Neural cell (in vitro differentiated cells): Measurements from ENCODE around the gene NRXN2.

Experiments used
- EP300 ChIP-seq: fragments of 450-650 bp; conservative IDR thresholded peaks from 2 replicates; pipeline ENCODE4 v1.6.1; 2014; ENCODE audit warnings: antibody characterized with exemption, mild to moderate bottlenecking, moderate library complexity; ENCODE audit not compliant: poor library complexity, severe bottlenecking
- EZH2 ChIP-seq: fragments of 200-600, 300-800 bp; shearing (Covaris generic), sonication (generic); IDR thresholded peaks from 2 replicates; pipeline ENCODE4 v1.6.1; 2014; ENCODE audit warnings: antibody characterized with exemption, low read length, borderline replicate concordance, mild to moderate bottlenecking; ENCODE audit not compliant: insufficient read depth, poor library complexity, severe bottlenecking
- MXI1 ChIP-seq: fragments of 450-650 bp; conservative IDR thresholded peaks from 2 replicates; pipeline ENCODE4 v1.6.1; 2014; ENCODE audit warnings: antibody characterized with exemption, mild to moderate bottlenecking; ENCODE audit not compliant: poor library complexity, severe bottlenecking
- POLR2AphosphoS5 ChIP-seq: IDR thresholded peaks from 2 replicates; pipeline ENCODE4 v1.6.1; 2012
- RAD21 ChIP-seq: fragments of 450-650 bp; conservative IDR thresholded peaks from 2 replicates; pipeline ENCODE4 v1.6.1; 2014; ENCODE audit warnings: antibody characterized with exemption, mild to moderate bottlenecking, moderate library complexity
- REST ChIP-seq: IDR thresholded peaks from 2 replicates; pipeline ENCODE4 v1.6.1; 2012; ENCODE audit warnings: borderline replicate concordance
- TAF1 ChIP-seq: IDR thresholded peaks from 2 replicates; pipeline ENCODE4 v1.6.1; 2012; ENCODE audit warnings: low read depth
- TF ChIP-seq, protein P1 (sequence below): fragments of 450-650 bp; IDR thresholded peaks from 2 replicates; pipeline ENCODE4 v1.5.1; 2014; ENCODE audit warnings: antibody characterized with exemption, mild to moderate bottlenecking, moderate library complexity; ENCODE audit not compliant: poor library complexity, severe bottlenecking

DNA sequence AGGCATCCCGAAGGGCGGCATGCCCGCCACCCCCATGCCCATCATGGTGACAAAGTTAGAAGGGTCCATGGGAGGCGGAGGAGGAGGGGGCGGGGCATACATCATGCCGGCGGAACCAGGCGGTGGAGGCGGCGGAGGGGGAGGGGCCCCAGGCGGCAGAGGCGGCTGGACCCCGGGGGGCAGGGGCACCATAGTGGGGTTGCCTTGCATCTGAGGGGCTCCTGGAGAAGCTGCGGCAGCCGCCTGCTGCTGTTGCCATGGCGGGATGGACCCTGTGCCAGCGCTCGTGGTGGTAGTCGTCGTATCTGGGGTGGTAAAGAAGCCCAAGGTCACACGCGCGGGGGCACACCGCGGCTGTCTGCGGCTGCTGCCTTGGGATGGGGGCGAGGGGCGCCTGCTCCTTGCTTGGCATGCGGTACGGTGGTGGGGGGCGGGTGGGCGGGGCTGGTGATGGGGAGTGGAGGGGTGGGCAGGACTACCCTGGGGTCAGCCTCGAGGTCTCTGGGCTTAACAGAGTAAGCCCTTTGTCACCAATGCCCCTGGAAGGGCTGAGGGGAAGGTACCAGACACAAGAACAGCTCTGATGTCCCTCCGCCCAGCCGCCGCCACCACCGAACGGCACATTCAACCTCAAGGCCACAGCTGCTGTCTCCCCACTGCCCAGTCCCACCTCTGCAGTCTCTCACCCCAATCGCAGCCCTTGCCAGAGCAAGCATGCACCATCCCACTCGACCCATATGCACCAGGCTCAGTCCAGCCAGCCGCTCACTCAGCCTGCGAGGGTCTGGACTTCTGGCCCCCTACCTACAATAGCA, 43.1 kb upstream of the NRXN2 start:
- TF ChIP-seq, protein P1, sequence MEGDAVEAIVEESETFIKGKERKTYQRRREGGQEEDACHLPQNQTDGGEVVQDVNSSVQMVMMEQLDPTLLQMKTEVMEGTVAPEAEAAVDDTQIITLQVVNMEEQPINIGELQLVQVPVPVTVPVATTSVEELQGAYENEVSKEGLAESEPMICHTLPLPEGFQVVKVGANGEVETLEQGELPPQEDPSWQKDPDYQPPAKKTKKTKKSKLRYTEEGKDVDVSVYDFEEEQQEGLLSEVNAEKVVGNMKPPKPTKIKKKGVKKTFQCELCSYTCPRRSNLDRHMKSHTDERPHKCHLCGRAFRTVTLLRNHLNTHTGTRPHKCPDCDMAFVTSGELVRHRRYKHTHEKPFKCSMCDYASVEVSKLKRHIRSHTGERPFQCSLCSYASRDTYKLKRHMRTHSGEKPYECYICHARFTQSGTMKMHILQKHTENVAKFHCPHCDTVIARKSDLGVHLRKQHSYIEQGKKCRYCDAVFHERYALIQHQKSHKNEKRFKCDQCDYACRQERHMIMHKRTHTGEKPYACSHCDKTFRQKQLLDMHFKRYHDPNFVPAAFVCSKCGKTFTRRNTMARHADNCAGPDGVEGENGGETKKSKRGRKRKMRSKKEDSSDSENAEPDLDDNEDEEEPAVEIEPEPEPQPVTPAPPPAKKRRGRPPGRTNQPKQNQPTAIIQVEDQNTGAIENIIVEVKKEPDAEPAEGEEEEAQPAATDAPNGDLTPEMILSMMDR, result no peak
- TF ChIP-seq EZH2 (no peak), MXI1 (no peak), REST (no peak), EP300 (no peak), TAF1 (no peak), POLR2AphosphoS5 (no peak), RAD21 (no peak)
